Panc1 (cell line): ENCODE results near the gene GCNA.

Experiments used
- POLR2AphosphoS5 ChIP-seq: IDR thresholded peaks from 2 replicates; pipeline ENCODE4 v1.6.1; 2012; ENCODE audit warnings: mild to moderate bottlenecking, low read depth, low read length, moderate library complexity
- SIN3A ChIP-seq: IDR thresholded peaks from 2 replicates; pipeline ENCODE4 v1.6.1; 2012; ENCODE audit warnings: low read depth, mild to moderate bottlenecking, low read length, moderate library complexity, borderline replicate concordance; ENCODE audit not compliant: insufficient read depth
- TCF7L2 ChIP-seq: IDR thresholded peaks from 2 replicates; pipeline ENCODE4 v1.6.1; 2011; ENCODE audit warnings: mild to moderate bottlenecking, low read depth, low read length, inconsistent platforms
- TF ChIP-seq, protein P1 (sequence below): fragments of 450-650 bp; IDR thresholded peaks from 2 replicates; pipeline ENCODE4 v1.5.1; 2017; ENCODE audit warnings: mild to moderate bottlenecking
- TF ChIP-seq, protein P2 (sequence below), 2 experiments: IDR thresholded peaks; 2 replicates each; pipeline ENCODE4 v1.6.1; 2011 to 2012; ENCODE audit warnings: low read depth in 2 of 2, control low read depth in 1 of 2, low read length in 1 of 2, mild to moderate bottlenecking in 1 of 2, moderate library complexity in 1 of 2; ENCODE audit not compliant: insufficient read depth in 1 of 2

- TF ChIP-seq, protein P1, sequence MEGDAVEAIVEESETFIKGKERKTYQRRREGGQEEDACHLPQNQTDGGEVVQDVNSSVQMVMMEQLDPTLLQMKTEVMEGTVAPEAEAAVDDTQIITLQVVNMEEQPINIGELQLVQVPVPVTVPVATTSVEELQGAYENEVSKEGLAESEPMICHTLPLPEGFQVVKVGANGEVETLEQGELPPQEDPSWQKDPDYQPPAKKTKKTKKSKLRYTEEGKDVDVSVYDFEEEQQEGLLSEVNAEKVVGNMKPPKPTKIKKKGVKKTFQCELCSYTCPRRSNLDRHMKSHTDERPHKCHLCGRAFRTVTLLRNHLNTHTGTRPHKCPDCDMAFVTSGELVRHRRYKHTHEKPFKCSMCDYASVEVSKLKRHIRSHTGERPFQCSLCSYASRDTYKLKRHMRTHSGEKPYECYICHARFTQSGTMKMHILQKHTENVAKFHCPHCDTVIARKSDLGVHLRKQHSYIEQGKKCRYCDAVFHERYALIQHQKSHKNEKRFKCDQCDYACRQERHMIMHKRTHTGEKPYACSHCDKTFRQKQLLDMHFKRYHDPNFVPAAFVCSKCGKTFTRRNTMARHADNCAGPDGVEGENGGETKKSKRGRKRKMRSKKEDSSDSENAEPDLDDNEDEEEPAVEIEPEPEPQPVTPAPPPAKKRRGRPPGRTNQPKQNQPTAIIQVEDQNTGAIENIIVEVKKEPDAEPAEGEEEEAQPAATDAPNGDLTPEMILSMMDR = no peak
- TF ChIP-seq, protein P2, sequence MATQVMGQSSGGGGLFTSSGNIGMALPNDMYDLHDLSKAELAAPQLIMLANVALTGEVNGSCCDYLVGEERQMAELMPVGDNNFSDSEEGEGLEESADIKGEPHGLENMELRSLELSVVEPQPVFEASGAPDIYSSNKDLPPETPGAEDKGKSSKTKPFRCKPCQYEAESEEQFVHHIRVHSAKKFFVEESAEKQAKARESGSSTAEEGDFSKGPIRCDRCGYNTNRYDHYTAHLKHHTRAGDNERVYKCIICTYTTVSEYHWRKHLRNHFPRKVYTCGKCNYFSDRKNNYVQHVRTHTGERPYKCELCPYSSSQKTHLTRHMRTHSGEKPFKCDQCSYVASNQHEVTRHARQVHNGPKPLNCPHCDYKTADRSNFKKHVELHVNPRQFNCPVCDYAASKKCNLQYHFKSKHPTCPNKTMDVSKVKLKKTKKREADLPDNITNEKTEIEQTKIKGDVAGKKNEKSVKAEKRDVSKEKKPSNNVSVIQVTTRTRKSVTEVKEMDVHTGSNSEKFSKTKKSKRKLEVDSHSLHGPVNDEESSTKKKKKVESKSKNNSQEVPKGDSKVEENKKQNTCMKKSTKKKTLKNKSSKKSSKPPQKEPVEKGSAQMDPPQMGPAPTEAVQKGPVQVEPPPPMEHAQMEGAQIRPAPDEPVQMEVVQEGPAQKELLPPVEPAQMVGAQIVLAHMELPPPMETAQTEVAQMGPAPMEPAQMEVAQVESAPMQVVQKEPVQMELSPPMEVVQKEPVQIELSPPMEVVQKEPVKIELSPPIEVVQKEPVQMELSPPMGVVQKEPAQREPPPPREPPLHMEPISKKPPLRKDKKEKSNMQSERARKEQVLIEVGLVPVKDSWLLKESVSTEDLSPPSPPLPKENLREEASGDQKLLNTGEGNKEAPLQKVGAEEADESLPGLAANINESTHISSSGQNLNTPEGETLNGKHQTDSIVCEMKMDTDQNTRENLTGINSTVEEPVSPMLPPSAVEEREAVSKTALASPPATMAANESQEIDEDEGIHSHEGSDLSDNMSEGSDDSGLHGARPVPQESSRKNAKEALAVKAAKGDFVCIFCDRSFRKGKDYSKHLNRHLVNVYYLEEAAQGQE (IDR thresholded peaks at IDR 0.05; ENCODE audit: insufficient read depth in 1 of 2, low read depth in 2 of 2, low read length in 1 of 2) = no peak
- TF ChIP-seq POLR2AphosphoS5 (no peak), SIN3A (no peak), TCF7L2 (no peak)
These were observed at the start of gene GCNA for GRCh38 chrX:71578253-71579135.
